ENCODE measurements around the gene LILRB4. TPM values are rescaled to one million over a fixed set of nuclear protein-coding genes. Genes with fewer than 3 reads are reported as not detected.
"Not testable (repeated sequence)": the region's sequence is repeated elsewhere in the genome, so short reads cannot be mapped to it uniquely, and the experiment has no call there.

Gene LILRB4
- total RNA-seq, 2 experiments from 2014 or later, result 1.7 to 2.5 TPM

DNA sequence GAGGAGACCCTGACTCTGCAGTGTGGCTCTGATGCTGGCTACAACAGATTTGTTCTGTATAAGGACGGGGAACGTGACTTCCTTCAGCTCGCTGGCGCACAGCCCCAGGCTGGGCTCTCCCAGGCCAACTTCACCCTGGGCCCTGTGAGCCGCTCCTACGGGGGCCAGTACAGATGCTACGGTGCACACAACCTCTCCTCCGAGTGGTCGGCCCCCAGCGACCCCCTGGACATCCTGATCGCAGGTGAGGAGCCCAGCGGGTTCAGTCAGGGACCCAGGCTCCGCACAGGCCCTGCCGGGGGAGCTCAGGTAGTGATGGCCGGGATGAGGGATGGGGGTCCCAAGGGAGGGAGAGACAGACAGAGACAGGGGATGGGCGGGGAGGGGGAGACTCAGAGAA lies 30.3 kb upstream of the LILRB4 start:
- H3K9me3 Mint-ChIP-seq; H3K27me3 Mint-ChIP-seq; H3K27ac Mint-ChIP-seq; H3K36me3 Mint-ChIP-seq; POLR2A ChIA-PET; H3K4me1 Mint-ChIP-seq; DNase-seq; ATAC-seq (ENCODE audit: low read depth); H3K4me3 Mint-ChIP-seq: not testable (repeated sequence)

DNA sequence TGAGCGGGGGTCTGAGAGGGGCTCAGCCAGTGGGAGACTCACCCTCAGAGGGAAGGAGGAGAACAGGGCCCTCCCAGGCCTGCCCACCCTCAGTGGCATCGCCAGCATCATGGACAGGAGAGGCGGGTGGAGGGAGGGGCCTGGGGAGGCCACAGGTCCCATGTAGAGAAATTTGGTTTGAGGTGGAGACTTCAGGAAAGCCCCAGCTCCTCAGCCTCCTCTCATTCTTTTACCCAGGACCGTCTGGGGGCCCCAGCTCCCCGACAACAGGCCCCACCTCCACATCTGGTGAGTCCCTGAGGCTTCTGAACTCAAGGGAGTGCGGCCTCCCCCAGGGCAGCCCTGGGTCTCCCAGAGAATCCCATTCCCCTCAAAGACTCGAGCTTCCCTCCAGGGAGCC lies 29.4 kb upstream of the LILRB4 start:
- H3K4me1 Mint-ChIP-seq, result peaks cover 2% of the 10 kb centered on the region
- no peak overlapping the region for H3K27ac Mint-ChIP-seq
- H3K9me3 Mint-ChIP-seq, result no peaks in the 10 kb centered on the region
- DNase-seq (no peak), ATAC-seq (ENCODE audit: low read depth) (no peak)
- no peaks in the 10 kb centered on the region for H3K36me3 Mint-ChIP-seq
- no peak overlapping the region for H3K4me3 Mint-ChIP-seq
- peaks cover 8% of the 10 kb centered on the region for H3K27me3 Mint-ChIP-seq
- POLR2A ChIA-PET, result no interaction called here

DNA sequence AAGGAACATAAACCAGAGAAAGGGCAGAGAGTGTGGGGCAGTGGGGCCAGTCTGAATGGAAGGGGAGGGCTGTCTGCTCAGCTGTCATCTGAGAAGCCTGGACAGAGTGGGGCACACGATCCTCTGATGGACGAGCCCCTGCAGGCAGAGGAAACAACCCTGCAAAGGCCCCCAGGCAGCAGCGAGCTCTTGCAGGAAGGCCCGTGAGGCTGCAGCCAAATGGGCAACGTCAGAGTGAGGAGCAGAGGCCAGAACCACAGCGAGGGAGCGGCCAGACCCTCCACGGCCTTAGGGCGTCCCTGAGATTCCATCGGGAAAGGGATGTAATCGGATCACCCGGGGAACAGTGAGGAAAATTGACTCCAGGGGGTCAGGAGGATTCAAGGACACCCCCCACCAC lies 26.7 kb upstream of the LILRB4 start:
- H3K27me3 Mint-ChIP-seq; H3K4me3 Mint-ChIP-seq; DNase-seq; H3K4me1 Mint-ChIP-seq; H3K9me3 Mint-ChIP-seq; ATAC-seq (ENCODE audit: low read depth); H3K36me3 Mint-ChIP-seq; H3K27ac Mint-ChIP-seq; POLR2A ChIA-PET: not testable (repeated sequence)

DNA sequence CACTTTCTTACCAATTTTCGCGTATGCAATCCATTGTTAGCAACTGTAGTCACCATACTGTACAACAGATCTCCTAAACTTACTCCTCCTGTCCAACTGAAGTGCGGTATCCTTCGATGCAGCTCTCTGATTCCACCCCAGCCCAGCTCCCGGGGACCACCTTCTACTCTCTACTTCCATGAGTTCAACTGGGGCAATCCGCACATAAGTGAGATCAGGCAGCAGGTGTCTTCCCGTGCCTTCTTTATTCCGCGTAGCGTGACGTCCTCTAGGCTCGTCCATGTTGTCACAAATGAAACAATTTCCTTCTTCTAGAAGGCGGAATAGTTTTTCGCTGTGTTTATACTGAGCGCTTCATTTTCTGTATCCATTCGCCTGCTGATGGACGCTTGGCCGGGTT lies 24.1 kb upstream of the LILRB4 start:
- Mint-ChIP-seq H3K4me1 (no peaks in the 10 kb centered on the region), H3K27me3 (peaks cover 21% of the 10 kb centered on the region), H3K27ac (no peak overlapping the region), H3K4me3 (no peak overlapping the region), H3K36me3 (no peaks in the 10 kb centered on the region), H3K9me3 (no peaks in the 10 kb centered on the region)
- ATAC-seq (ENCODE audit: low read depth) (no peak), DNase-seq (no peak)
- POLR2A ChIA-PET, result no interaction called here

DNA sequence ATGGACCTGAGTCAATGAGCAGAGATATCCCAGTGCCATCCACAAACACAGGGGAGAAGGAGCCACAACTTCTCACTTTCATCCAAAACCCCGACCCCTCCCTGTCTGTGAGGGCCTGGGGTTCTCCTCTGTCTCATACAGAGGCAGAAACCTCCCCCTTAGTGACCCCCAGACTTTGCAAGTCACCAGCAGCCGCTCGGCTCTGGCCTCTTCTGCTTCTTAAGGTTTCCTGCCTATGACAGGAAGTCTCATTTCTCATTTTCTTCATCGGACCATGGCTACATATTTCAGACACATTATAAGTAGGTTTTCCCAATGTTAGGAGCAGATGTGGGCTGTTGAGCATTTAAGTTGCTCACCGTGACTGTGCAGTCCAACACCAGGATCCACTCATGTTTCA lies 19.8 kb upstream of the LILRB4 start:
- ATAC-seq (ENCODE audit: low read depth); H3K9me3 Mint-ChIP-seq; H3K4me1 Mint-ChIP-seq; H3K27ac Mint-ChIP-seq; H3K36me3 Mint-ChIP-seq; H3K4me3 Mint-ChIP-seq; POLR2A ChIA-PET; DNase-seq: not testable (repeated sequence)
- peaks cover 21% of the 10 kb centered on the region for H3K27me3 Mint-ChIP-seq

DNA sequence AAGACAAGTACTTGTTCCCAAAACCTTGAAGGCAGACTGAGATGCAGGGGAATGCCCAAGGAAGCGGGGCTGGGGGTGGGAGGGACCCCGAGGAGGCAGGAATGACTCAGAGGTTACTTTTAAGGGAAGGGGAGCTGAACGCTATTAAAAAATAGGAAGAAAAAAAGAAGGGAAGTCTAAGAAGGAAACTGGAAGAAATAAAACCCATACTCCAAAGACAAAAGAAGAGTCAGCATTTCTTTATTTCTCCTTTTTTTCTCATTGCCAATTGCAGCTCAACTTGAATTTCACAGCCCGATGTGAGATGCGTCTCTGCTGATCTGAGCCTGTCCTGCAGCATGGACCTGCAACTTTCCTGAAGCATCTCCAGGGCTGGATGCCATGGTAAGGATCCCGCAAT lies 19.2 kb upstream of the LILRB4 start:
- H3K9me3 Mint-ChIP-seq; ATAC-seq (ENCODE audit: low read depth); POLR2A ChIA-PET; H3K4me3 Mint-ChIP-seq; H3K36me3 Mint-ChIP-seq; H3K4me1 Mint-ChIP-seq; DNase-seq; H3K27ac Mint-ChIP-seq: not testable (repeated sequence)
- H3K27me3 Mint-ChIP-seq, result peaks cover 25% of the 10 kb centered on the region

DNA sequence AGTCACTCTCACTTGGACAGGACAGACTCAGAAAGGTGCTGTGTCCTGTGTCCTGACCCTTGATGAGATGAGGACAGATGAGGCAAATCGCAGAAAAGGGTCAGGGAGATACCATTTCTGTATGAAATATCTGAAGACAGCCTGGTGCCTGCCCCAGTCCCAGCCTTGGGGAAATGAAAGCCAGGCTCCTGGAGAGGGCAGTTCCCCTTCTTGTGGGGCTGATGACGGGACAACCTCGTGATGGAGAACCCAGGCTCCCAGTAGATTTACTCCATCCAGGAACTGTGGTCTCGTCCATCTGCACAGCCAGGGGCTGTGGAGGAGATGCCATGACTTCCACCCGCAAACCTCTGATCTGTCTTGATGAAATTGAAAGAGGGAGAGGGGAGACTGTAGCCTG lies 18.7 kb upstream of the LILRB4 start:
- H3K27ac Mint-ChIP-seq, result no peak overlapping the region
- H3K4me1 Mint-ChIP-seq, result no peaks in the 10 kb centered on the region
- no peaks in the 10 kb centered on the region for H3K9me3 Mint-ChIP-seq
- ATAC-seq (ENCODE audit: low read depth) (no peak), DNase-seq (no peak)
- H3K27me3 Mint-ChIP-seq, result peaks cover 25% of the 10 kb centered on the region
- no peaks in the 10 kb centered on the region for H3K36me3 Mint-ChIP-seq
- POLR2A ChIA-PET, result no interaction called here
- H3K4me3 Mint-ChIP-seq, result no peak overlapping the region

DNA sequence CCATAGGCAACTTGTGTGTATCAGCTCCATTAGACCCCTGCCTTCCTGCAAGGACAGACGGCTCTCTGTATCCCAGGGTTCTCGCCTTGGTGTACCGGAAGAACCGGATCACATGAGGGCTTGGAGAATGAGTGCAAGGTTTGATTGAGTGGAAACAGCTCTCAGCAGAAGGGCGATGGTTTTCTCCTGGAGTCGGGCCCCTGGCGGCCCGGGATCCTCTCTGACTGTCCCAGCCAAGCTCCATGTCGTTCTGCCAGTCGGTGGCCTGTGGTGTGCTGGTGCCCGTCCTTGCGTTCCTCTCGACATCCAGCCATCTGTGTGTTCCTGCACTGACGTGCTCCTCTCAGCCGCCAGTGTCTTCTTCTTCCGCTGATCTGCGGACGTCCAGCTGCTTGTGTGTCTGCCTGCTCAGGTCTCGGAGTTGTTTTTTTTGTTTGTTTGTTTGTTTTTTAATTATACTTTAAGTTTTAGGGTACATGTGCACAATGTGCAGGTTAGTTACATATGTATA lies 16.4 kb upstream of the LILRB4 start:
- no peaks in the 10 kb centered on the region for H3K4me1 Mint-ChIP-seq
- H3K27me3 Mint-ChIP-seq, result peaks cover 14% of the 10 kb centered on the region
- no peak overlapping the region for H3K4me3 Mint-ChIP-seq
- no peaks in the 10 kb centered on the region for H3K36me3 Mint-ChIP-seq
- no peak overlapping the region for H3K27ac Mint-ChIP-seq
- no peak for ATAC-seq (ENCODE audit: low read depth)
- POLR2A ChIA-PET, result no interaction called here
- no peak for DNase-seq
- no peaks in the 10 kb centered on the region for H3K9me3 Mint-ChIP-seq

DNA sequence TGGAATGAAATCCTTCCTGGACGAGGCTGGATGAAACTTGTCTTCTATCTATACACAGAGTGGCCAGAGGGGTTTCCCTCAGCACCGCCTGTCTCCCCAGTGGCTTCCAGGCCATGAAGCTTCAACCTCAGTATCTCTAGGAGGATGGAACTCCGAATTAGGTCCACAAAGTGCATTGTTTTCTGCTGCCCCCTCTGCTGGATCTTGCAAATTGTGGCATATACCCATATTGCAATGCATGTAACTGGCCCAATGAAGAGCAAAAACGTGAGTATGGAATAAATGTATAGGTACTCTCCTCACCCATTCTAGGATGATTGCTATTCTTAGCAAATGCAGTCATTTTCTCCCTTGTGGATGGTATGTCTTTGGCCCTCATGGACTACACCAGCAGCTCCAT lies 14.7 kb upstream of the LILRB4 start:
- ATAC-seq (ENCODE audit: low read depth), result no peak
- no peak overlapping the region for H3K27ac Mint-ChIP-seq
- H3K4me1 Mint-ChIP-seq, result no peaks in the 10 kb centered on the region
- peaks cover 8% of the 10 kb centered on the region for H3K27me3 Mint-ChIP-seq
- no peak for DNase-seq
- no peaks in the 10 kb centered on the region for H3K9me3 Mint-ChIP-seq
- H3K4me3 Mint-ChIP-seq, result no peak overlapping the region
- H3K36me3 Mint-ChIP-seq, result no peaks in the 10 kb centered on the region
- POLR2A ChIA-PET, result no interaction called here

DNA sequence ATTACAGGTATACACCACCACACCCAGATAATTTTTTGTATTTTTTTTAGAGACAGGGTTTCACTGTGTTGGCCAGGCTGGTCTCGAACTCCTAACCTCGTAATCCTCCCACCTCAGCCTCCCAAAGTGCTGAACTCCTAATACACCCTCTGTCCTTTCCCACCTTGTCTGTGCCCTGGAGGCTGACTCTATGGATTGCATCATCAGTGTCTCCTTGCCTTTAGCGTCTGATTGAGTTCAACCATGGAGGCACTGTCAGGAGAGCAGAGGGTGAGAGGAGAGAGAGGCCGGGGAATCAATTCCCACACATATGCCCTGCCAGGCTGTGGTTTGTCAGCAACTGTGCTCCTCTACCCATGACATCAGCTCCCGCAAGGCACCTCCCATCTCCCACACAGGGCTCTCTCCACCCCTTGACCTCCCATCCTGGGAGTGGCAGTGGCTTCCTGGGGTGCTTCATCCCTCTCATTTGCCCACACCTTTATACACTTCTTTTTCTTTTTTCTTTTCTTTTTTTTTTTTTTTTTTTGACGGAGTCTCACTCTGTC lies 12.6 kb upstream of the LILRB4 start:
- Mint-ChIP-seq H3K9me3 (no peaks in the 10 kb centered on the region), H3K4me1 (no peaks in the 10 kb centered on the region), H3K36me3 (no peaks in the 10 kb centered on the region), H3K27ac (no peak overlapping the region), H3K27me3 (peaks cover 6% of the 10 kb centered on the region), H3K4me3 (no peak overlapping the region)
- DNase-seq (no peak), ATAC-seq (ENCODE audit: low read depth) (no peak)
- POLR2A ChIA-PET, result no interaction called here

DNA sequence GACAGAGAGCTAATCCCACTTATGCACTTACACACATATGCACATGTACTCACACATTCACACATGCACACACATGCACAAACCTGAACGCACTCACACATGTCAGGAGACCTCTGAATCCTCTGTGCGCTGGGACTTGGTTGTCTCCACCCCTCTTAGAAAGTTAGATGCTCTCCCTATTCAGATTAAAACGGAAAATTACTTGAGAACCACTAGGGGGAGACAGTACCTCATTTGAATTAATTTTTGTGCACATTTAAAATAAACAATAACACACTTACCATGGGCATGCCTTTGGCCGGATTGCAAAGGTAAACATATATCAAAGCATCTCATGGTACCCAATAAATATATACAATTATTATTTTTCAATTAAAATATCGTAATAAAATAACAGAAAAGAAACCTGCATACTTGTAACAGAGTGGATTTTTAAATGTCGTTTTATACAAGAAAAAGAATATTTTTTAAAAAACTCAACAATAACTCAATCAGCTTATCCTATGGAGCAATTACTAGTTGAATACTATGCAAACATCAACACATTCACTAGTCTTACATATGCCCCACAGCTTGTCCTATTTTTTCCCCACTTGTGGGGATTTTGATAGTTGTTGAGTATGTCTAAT lies 9.5 kb upstream of the LILRB4 start:
- POLR2A ChIA-PET, result no interaction called here
- H3K27ac Mint-ChIP-seq, result no peak overlapping the region
- H3K4me3 Mint-ChIP-seq, result no peak overlapping the region
- DNase-seq, result no peak
- no peaks in the 10 kb centered on the region for H3K36me3 Mint-ChIP-seq
- no peaks in the 10 kb centered on the region for H3K4me1 Mint-ChIP-seq
- H3K9me3 Mint-ChIP-seq, result no peaks in the 10 kb centered on the region
- peaks cover 6% of the 10 kb centered on the region for H3K27me3 Mint-ChIP-seq
- no peak for ATAC-seq (ENCODE audit: low read depth)

DNA sequence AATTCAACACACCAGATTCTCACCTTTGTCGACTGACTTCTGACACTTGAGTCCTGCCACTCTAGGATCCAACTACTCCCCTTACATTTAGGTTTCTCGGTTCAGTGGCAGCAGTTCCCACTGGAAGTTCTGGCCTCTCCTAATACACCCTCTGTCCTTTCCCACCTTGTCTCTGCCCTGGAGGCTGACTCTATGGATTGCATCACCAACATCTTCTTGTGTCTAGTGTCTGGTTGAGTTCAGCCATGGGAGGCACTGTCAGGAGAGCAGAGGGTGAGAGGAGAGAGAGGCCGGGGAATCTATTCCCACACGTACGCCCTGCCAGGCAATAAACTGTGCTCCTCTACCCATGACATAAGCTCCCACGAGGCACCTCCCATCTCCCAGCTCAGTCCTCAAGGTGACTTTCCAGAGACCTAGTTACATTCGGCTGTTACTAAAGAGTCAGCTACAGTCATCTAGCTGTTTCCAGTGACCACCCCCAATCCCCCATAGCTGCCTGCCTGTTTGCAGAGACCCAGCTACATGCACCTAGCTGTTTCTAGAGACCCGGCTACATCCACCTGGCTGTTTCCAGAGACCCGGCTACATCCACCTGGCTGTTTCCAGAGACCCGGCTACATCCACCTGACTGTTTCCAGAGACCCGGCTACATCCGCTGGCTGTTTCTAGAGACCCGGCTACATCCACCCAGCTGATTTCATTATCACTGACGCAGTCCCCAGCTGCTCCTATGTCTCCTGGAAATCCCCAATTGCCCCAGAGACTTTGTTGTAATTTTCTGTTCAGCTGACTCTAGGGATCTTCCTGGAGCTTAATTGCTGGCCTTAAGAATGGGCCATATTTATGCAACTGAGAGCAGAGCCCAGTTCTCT lies 8.1 kb upstream of the LILRB4 start:
- H3K27ac Mint-ChIP-seq, result no peak overlapping the region
- no peak overlapping the region for H3K4me3 Mint-ChIP-seq
- H3K36me3 Mint-ChIP-seq, result no peaks in the 10 kb centered on the region
- no peak for DNase-seq
- peaks cover 5% of the 10 kb centered on the region for H3K27me3 Mint-ChIP-seq
- ATAC-seq (ENCODE audit: low read depth), result no peak
- no peaks in the 10 kb centered on the region for H3K4me1 Mint-ChIP-seq
- no peaks in the 10 kb centered on the region for H3K9me3 Mint-ChIP-seq
- POLR2A ChIA-PET, result no interaction called here

DNA sequence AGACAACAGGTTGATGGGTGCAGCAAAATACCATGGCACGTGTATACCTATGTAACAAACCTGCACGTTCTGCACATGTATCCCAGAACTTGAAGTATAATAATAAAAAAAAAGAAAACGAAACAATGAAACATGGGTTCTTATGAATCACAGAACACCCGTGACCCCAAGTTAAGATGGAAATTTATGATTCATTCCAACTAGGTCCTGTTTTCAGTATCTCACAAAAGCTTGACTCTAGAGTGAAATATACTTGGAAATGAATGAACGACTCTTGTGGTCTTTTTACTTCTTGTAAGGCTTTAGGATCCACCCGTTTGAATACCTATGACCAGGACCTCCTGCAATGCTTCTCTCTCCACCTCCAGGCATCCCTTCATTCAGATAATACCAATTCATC lies 3.5 kb upstream of the LILRB4 start:
- no peak for DNase-seq
- Mint-ChIP-seq H3K4me3 (no peak overlapping the region), H3K27ac (no peak overlapping the region), H3K4me1 (no peaks in the 10 kb centered on the region), H3K36me3 (no peaks in the 10 kb centered on the region), H3K9me3 (no peaks in the 10 kb centered on the region), H3K27me3 (peaks cover 5% of the 10 kb centered on the region)
- no peak for ATAC-seq (ENCODE audit: low read depth)
- POLR2A ChIA-PET, result no interaction called here

DNA sequence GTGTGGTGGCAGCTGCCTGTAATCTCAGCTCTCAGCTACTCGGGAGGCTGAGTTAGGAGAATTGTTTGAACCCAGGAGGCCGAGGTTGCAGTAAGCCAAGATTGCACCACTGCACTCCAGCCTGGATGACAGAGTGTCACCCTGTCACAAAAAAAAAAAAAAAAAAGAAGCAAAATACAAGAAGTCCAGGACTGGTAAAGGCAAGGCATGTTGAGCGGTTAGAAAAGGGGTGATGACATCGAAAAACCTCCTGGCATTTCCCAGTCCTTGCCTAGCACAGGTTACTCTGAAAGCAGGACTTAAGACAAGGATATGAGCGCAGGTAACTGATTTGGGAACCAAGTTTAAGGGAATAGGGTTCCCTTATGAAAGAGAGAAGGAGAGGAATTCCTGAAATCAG lies 2.5 kb upstream of the LILRB4 start:
- DNase-seq (no peak), ATAC-seq (ENCODE audit: low read depth) (no peak)
- POLR2A ChIA-PET, result no interaction called here
- Mint-ChIP-seq H3K27me3 (peaks cover 5% of the 10 kb centered on the region), H3K4me1 (no peaks in the 10 kb centered on the region), H3K9me3 (no peaks in the 10 kb centered on the region), H3K36me3 (no peaks in the 10 kb centered on the region), H3K4me3 (no peak overlapping the region), H3K27ac (no peak overlapping the region)
